Measurements from ENCODE around the gene RGS7. TPM values are rescaled to one million over a fixed set of nuclear protein-coding genes. Genes with fewer than 3 reads are reported as not detected.

The RGS7 gene
- total RNA-seq, 2 experiments from 2014 or later = not detected

DNA sequence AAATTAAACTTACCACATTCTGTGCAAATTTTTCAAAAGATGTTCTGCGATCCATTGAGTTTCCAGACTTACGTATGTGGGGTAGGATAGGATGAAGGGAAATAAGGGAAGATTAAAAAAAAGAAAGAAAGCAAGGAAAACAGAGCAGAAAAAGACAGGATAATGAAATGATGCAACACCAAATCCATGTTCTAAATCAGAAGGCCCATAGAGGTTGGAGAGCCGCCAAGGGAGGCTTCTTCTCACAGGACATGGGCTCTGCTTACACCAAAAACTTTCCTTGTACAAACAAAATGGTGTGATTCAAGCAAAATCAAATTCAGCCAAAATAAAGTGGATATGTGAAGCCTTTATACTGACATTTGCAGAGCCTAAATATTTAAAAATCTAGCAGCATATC is 555.6 kb downstream of the RGS7 start:
- Mint-ChIP-seq H3K4me3 (no peak overlapping the region), H3K27ac (no peak overlapping the region), H3K36me3 (ENCODE audit: low read depth) (no peaks in the 10 kb centered on the region), H3K4me1 (ENCODE audit: low read depth) (no peaks in the 10 kb centered on the region), H3K27me3 (peaks cover 1% of the 10 kb centered on the region), H3K9me3 (no peaks in the 10 kb centered on the region)
- intact Hi-C loops (cut with micrococcal nuclease) = no loop called here
- ChIA-PET POLR2A (no interaction called here), CTCF (no interaction called here)
- TF ChIP-seq, protein P1, sequence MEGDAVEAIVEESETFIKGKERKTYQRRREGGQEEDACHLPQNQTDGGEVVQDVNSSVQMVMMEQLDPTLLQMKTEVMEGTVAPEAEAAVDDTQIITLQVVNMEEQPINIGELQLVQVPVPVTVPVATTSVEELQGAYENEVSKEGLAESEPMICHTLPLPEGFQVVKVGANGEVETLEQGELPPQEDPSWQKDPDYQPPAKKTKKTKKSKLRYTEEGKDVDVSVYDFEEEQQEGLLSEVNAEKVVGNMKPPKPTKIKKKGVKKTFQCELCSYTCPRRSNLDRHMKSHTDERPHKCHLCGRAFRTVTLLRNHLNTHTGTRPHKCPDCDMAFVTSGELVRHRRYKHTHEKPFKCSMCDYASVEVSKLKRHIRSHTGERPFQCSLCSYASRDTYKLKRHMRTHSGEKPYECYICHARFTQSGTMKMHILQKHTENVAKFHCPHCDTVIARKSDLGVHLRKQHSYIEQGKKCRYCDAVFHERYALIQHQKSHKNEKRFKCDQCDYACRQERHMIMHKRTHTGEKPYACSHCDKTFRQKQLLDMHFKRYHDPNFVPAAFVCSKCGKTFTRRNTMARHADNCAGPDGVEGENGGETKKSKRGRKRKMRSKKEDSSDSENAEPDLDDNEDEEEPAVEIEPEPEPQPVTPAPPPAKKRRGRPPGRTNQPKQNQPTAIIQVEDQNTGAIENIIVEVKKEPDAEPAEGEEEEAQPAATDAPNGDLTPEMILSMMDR (IDR thresholded peaks at IDR 0.05) = no peak
- DNase-seq (no peak), ATAC-seq (no peak)

DNA sequence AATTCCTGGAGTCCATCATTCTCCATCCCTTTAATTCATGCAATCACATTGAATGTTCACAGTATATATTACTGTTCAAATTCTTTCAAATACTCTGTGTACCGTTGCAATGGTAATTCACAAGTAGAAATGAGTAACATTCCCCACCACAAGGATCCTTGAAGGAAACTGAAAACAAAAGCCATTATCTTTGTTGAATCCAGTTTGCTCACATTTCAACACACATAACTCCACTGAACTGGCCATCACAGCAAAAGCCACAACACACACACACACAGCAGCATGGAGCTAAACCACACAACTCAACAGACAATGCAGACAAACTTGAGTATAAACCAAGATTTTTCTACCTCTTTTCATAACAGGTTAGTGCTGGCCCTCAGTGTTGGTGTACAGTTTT is 556.7 kb downstream of the RGS7 start:
- CTCF ChIA-PET = no interaction called here
- Mint-ChIP-seq H3K9me3 (no peaks in the 10 kb centered on the region), H3K36me3 (ENCODE audit: low read depth) (no peaks in the 10 kb centered on the region), H3K27ac (no peak overlapping the region), H3K4me1 (ENCODE audit: low read depth) (no peaks in the 10 kb centered on the region), H3K27me3 (peaks cover 1% of the 10 kb centered on the region), H3K4me3 (no peak overlapping the region)
- TF ChIP-seq, protein P1 (IDR thresholded peaks at IDR 0.05) = no peak
- ATAC-seq = no peak
- intact Hi-C loops (cut with micrococcal nuclease) = no loop called here
- POLR2A ChIA-PET = no interaction called here
- no peak for DNase-seq

DNA sequence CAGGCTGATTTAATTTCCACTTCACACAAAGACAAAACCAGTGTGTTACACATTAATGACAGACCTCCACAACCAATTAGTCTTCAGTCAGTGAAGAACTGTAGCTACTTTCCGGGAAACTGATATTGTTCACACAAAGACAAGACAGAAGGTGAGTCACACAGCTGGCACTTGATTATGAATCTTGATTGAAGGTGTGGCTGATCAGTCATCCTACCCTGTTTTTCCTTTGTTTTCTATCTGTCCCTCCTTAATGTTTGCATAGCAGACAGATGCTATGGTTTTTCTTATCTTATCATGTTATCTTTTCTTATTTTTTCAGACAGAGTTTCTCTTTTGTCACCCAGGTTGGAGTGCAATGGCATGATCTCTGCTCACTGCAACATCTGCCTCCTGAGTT is 560.0 kb downstream of the RGS7 start:
- TF ChIP-seq, protein P1 (IDR thresholded peaks at IDR 0.05) = no peak
- ATAC-seq (no peak), DNase-seq (no peak)
- intact Hi-C loops (cut with micrococcal nuclease) = no loop called here
- POLR2A ChIA-PET = no interaction called here
- CTCF ChIA-PET = no interaction called here
- Mint-ChIP-seq H3K27ac (no peak overlapping the region), H3K36me3 (ENCODE audit: low read depth) (no peaks in the 10 kb centered on the region), H3K9me3 (no peaks in the 10 kb centered on the region), H3K27me3 (peaks cover 1% of the 10 kb centered on the region), H3K4me1 (ENCODE audit: low read depth) (no peaks in the 10 kb centered on the region), H3K4me3 (no peak overlapping the region)

DNA sequence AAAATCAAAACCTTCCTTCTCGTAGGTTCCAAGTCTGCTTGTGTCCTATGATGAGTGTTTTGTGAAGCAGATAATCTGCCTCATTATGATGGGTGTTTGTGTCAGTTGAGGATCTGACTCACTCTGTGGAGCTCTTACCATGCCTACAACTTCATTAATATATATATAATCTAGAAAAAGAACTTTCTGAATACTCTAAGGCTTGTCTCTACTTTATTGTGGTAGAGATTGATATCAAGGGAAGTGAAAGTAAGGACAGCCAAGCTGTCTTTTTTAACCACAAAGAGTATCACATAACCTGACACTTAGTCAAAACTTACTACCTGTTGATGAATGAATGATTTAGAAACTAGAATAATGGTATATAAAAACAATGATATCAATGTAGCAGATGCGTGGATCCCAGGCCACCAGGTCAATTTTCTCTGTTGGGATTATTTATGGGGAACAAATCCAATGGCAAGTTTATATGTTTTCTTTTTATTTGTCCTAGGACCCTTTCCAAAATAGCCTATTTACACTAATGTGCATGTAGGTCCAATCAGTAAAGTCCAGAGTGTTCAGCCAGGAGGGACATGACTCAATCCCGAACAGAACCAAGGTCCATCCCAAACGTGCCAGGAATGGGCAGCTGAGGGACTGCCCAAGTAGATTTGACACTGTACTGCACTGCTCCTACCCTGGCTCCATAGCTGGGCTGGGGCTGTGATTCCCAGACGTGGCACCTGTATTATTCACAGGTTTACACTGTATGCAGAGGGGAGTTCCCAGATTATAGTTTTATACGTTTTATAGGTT is 562.8 kb downstream of the RGS7 start:
- no peaks in the 10 kb centered on the region for H3K36me3 Mint-ChIP-seq (ENCODE audit: low read depth)
- no peaks in the 10 kb centered on the region for H3K4me1 Mint-ChIP-seq (ENCODE audit: low read depth)
- TF ChIP-seq, protein P1 (IDR thresholded peaks at IDR 0.05) = no peak
- ATAC-seq = peak; percentile 79
- H3K27ac Mint-ChIP-seq = no peak overlapping the region
- H3K27me3 Mint-ChIP-seq = no peaks in the 10 kb centered on the region
- H3K9me3 Mint-ChIP-seq = no peaks in the 10 kb centered on the region
- no peak for DNase-seq
- ChIA-PET POLR2A (no interaction called here), CTCF (no interaction called here)
- intact Hi-C loops (cut with micrococcal nuclease) = no loop called here
- no peak overlapping the region for H3K4me3 Mint-ChIP-seq

DNA sequence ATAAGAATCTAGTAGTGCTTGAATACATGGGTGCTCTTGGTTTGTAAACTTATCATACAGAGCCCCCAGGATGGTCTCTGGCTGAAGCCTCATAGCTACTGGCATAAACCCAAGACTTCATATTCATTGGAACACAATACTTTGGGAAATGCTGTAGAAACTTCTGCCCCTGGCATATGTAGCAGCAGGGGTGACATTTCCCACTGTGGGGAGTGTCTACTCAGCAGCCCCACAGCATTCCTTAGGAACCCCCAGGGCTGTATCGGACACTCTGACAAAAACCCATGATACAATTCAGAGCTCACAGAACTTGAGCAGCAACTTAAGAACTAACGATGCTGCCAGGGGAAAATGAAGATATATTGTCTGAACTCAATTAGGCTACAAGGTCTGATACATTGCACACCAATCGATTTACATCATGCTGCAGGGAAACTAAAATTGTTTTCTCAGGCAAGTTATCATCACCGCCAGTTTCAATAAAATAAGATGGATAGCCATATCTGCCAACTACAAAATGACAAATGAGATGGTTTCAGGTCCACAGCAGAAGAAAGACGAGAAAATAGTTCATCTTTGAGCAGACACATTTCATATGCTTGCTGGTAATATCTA is 564.0 kb downstream of the RGS7 start:
- Mint-ChIP-seq H3K4me1 (ENCODE audit: low read depth) (no peaks in the 10 kb centered on the region), H3K27me3 (peaks cover 2% of the 10 kb centered on the region), H3K4me3 (no peak overlapping the region), H3K9me3 (peaks cover 4% of the 10 kb centered on the region), H3K27ac (no peak overlapping the region), H3K36me3 (ENCODE audit: low read depth) (no peaks in the 10 kb centered on the region)
- DNase-seq (no peak), ATAC-seq (no peak)
- CTCF ChIA-PET = interaction anchor here (1.3 kb wide), 1 partner anchor 27 kb away, joined by 4 read pairs; no protein-coding TSS in a partner anchor
- TF ChIP-seq, protein P1 (IDR thresholded peaks at IDR 0.05) = no peak
- POLR2A ChIA-PET = no interaction called here
- intact Hi-C loops (cut with micrococcal nuclease) = no loop called here
